NCI-H510A treated with DMSO at 0.1 percent for 48 hours (cell line): ENCODE measurements around the gene PCBP4.

Experiments
- DNase-seq: peaks from one replicate; lab custom pipeline; 2025; lab: John Stamatoyannopoulos, UW

Gene PCBP4

GRCh38 chr3:51971350-51971749, 4.1 kb upstream of the PCBP4 start:
- DNase-seq, result no peak

- DNase-seq, result no peak
These were observed 3.5 kb upstream of the PCBP4 start for GRCh38 chr3:51970606-51971300.

DNA sequence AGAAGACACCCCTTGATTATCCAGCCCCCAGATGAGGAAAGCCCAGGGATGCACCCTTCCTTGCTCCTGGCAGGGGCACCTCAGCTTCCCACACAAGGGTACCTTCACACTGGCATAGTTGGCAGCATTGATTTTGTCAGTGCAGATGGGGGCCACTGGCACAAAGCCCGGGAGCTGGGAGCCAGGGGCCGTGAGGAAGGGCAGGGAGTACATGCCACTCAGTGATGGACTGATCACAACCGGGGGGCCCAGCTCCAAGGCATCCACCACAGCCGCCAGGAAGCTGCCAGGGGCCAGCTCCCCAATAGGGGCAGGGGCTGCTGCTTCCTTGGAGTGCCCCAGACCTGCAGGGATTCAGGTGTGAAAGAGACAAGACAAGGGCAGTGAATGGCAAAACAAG, 2.6 kb upstream of the PCBP4 start:
- DNase-seq, result no peak

GRCh38 chr3:51968883-51969678, 1.8 kb upstream of the PCBP4 start:
- DNase-seq, result no peak

GRCh38 chr3:51968170-51968775, 1.0 kb upstream of the PCBP4 start:
- no peak for DNase-seq

GRCh38 chr3:51966922-51967383, 301 bp downstream of the PCBP4 start:
- no peak for DNase-seq

DNA sequence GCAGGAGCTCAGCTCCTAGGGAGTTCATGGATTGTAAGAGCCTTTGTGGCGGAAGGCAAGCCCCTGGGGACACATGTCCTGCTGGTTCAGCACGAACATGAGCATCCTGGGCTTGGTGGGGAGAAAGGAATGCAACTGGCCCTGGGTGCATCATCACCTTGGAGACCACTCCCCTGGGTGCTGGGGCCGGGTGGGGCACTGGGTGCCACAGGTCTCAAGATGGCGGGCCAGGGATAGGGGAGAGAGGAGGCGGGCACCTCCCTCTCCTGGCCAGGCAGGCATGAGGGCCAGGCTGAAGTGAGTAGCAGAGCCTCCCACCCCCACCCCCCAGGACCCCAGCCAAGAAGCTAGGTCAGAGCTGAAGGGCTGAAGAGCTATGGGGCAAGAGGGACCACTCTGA, 768 bp downstream of the PCBP4 start:
- no peak for DNase-seq

- DNase-seq, result no peak
These were observed 1.2 kb downstream of the PCBP4 start for GRCh38 chr3:51966016-51966415.

- no peak for DNase-seq
These were observed 2.7 kb downstream of the PCBP4 start for GRCh38 chr3:51964521-51964920.

GRCh38 chr3:51963951-51964451, 3.3 kb downstream of the PCBP4 start:
- DNase-seq, result no peak

- DNase-seq, result no peak
These were observed 4.3 kb downstream of the PCBP4 start for GRCh38 chr3:51962854-51963530.

GRCh38 chr3:51961602-51962569, 5.4 kb downstream of the PCBP4 start:
- DNase-seq, result no peak

DNA sequence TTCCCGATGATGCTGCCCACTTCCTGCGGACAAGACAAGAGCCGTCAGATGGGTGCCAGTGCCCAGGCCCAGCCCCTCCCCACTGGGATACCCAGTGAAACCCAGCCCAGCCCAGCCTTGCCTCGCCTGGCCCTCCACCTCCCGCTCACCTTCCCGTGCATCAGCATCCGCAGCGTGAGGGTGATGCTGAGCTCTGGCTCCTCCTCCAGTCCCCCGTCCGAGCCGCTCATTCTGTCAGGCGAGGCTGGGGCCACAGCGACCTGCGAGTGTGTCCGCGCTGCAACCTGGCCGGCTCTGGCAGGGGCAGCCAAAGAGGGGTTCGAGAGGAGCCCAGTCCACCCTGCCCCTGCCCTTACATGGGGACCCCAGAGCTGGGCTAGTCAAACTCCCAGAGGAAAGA, 6.2 kb downstream of the PCBP4 start:
- no peak for DNase-seq

DNA sequence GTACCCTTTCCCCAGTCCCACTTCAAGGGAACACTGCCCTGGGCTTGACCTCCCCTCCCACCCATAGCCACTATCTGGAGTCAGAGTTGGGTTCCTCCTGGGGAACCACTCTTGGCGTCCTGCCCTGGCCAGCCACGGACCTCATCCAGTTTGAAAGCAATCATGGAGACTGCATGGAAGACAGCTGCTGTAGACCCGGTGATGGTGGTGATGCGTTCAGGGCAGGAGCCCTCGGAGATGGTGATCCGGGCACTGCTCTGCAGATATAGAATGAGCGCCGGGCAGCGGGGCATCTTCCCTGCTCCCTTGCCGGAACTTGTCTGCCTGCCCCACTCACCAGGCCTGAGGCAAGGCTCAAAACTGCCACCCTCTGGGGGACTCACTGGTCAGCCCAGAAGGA, 6.9 kb downstream of the PCBP4 start:
- no peak for DNase-seq

- no peak for DNase-seq
These were observed 7.6 kb downstream of the PCBP4 start for GRCh38 chr3:51959651-51960050.

DNA sequence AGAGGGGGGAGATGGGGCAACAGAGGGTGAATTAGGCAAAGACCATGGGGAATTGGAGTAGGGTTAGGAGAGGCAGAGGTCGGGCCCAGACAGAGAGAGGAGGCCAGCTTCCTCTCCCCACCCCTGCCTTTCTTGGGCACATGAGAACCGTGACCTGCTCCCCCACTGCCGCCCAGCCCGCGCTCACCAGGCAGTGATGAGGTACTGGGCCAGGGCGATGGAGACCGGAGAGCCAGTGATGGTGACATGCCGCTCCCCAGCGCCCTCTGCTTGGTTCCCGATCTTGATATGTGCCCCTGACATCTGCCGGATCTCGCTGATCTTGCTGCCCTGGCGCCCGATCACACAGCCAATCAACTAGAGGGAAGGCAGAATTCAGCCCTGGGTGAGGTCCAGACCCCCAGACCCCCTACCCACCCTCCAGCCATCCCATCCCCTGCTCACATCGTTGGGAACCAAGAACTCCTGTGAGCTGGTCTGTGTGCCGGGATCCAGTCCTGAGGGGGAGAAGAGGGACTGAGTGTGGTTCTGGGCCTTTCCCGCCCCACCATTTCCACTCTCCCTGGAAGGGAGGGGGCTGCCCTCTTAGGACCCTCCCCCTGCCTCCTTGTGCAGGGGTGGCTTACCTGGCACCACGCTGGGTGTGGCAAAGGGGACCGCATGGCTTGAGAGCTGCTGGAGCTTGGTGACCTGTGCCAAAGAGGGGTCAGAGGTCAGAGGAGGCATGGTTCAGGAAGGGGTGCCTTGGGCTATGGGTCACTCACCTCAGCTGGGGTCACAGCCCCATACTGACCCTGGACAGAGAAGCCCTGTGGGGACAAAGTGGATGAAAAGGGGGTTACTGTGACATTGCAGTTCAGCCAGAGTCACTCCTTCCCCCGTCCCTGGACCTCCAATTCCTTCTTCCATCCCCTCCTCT, 8.4 kb downstream of the PCBP4 start:
- DNase-seq, result no peak

- no peak for DNase-seq
These were observed 9.6 kb downstream of the PCBP4 start for GRCh38 chr3:51957520-51958205.

GRCh38 chr3:51955893-51956770, 11.1 kb downstream of the PCBP4 start:
- DNase-seq, result no peak
